Effector memory CD8-positive, alpha-beta T cell (primary cell): ENCODE data around the gene ZNF622.

ENCODE experiments used
- ATAC-seq: fragments of 150-1000 bp; cut with Tn5 transposase; replicated peaks from 2 replicates; pipeline ENCODE4 v1.10.0; 2021; ENCODE audit warnings: mild to moderate bottlenecking, moderate library complexity
- DNase-seq, 3 experiments: peaks; one replicate each; pipeline ENCODE4 v3.0.0; 2021
- H3K27ac Mint-ChIP-seq, 2 donors: one replicate each; pipeline ENCODE4 v1.8.0; 2022; ENCODE audit warnings: mild to moderate bottlenecking in 2 of 2, mixed read lengths in 2 of 2, moderate library complexity in 2 of 2
- H3K27me3 Mint-ChIP-seq, 2 donors: one replicate each; pipeline ENCODE4 v1.8.0; 2022; ENCODE audit warnings: mixed read lengths in 2 of 2
- H3K36me3 Mint-ChIP-seq: one replicate; pipeline ENCODE4 v1.8.0; 2022; ENCODE audit warnings: mild to moderate bottlenecking, moderate library complexity, mixed read lengths; ENCODE audit not compliant: insufficient read depth
- H3K4me1 Mint-ChIP-seq, 2 donors: one replicate each; pipeline ENCODE4 v1.8.0; 2022; ENCODE audit warnings: low read depth in 2 of 2, mixed read lengths in 2 of 2
- H3K4me3 Mint-ChIP-seq, 2 donors: one replicate each; pipeline ENCODE4 v1.8.0; 2022; ENCODE audit warnings: mild to moderate bottlenecking in 2 of 2, mixed read lengths in 2 of 2, moderate library complexity in 2 of 2
- H3K9me3 Mint-ChIP-seq, 2 donors: one replicate each; pipeline ENCODE4 v1.8.0; 2022; ENCODE audit warnings: mixed read lengths in 2 of 2

Gene ZNF622

GRCh38 chr5:16410338-16410737 is 55.3 kb downstream of the ZNF622 start:
- Mint-ChIP-seq H3K27me3 (peaks cover 16 to 20% of the 10 kb centered on the region in 2 donors), H3K27ac (no peak overlapping the region), H3K4me3 (no peak overlapping the region), H3K4me1 (no peaks in the 10 kb centered on the region), H3K9me3 (peaks cover 0 to 4% of the 10 kb centered on the region in 2 donors), H3K36me3 (peaks cover 3% of the 10 kb centered on the region)
- ATAC-seq: no peak
- no peak for DNase-seq

GRCh38 chr5:16406630-16407029 is 59.0 kb downstream of the ZNF622 start:
- H3K27me3 Mint-ChIP-seq: peaks cover 13 to 15% of the 10 kb centered on the region in 2 donors
- no peak overlapping the region for H3K27ac Mint-ChIP-seq

GRCh38 chr5:16406023-16406422 is 59.6 kb downstream of the ZNF622 start:
- H3K27ac Mint-ChIP-seq: no peak overlapping the region
- ATAC-seq: no peak

More at GRCh38 chr5:16406630-16407029, 59.0 kb downstream of the ZNF622 start:
- DNase-seq: no peak
- Mint-ChIP-seq H3K36me3 (peaks cover 3% of the 10 kb centered on the region), H3K4me3 (no peak overlapping the region), H3K9me3 (peaks cover 0 to 6% of the 10 kb centered on the region in 2 donors), H3K4me1 (no peaks in the 10 kb centered on the region)
- no peak for ATAC-seq

More at GRCh38 chr5:16406023-16406422, 59.6 kb downstream of the ZNF622 start:
- H3K36me3 Mint-ChIP-seq: peaks cover 3% of the 10 kb centered on the region
- no peak for DNase-seq
- no peak overlapping the region for H3K4me3 Mint-ChIP-seq
- H3K9me3 Mint-ChIP-seq: peaks cover 0 to 6% of the 10 kb centered on the region in 2 donors
- peaks cover 7 to 13% of the 10 kb centered on the region in 2 donors for H3K27me3 Mint-ChIP-seq
- no peaks in the 10 kb centered on the region for H3K4me1 Mint-ChIP-seq
